ENCODE data around the gene SYNPO2.

SYNPO2 gene

GRCh38 chr4:119029847-119030535 is 141.3 kb downstream of the SYNPO2 start:
- H3K79me2 ChIP-seq (ENCODE audit: insufficient read depth, low read length) = no peaks in the 10 kb centered on the region
- no peaks in the 10 kb centered on the region for H3K4me1 ChIP-seq (ENCODE audit: insufficient read depth, low read length)
- no peak overlapping the region for H3K27ac ChIP-seq (ENCODE audit: low read length)
- no peaks in the 10 kb centered on the region for H4K20me1 ChIP-seq (ENCODE audit: insufficient read depth, low read length)
- H3K27me3 ChIP-seq (ENCODE audit: insufficient read depth, low read length, poor library complexity) = peaks cover 12% of the 10 kb centered on the region
- no peak overlapping the region for H3K4me3 ChIP-seq (ENCODE audit: low read depth in 1 of 2, low read length in 2 of 2)
- no peak for DNase-seq
- H3K36me3 ChIP-seq (ENCODE audit: insufficient read depth, low read length) = no peaks in the 10 kb centered on the region
- H2AFZ ChIP-seq (ENCODE audit: low read depth, low read length) = no peak overlapping the region
- no peak overlapping the region for H3K9ac ChIP-seq (ENCODE audit: low read depth, low read length)
- no peak for TF ChIP-seq EZH2 (IDR thresholded peaks at IDR 0.05; ENCODE audit: borderline replicate concordance, low read depth, low read length, severe bottlenecking)
- no peak for TF ChIP-seq CTCF (IDR thresholded peaks at IDR 0.05; ENCODE audit: borderline replicate concordance, extremely low read depth, low read length, poor library complexity, severe bottlenecking)
- H3K4me2 ChIP-seq (ENCODE audit: insufficient read depth, low read length) = no peak overlapping the region
- H3K9me3 ChIP-seq (ENCODE audit: insufficient read depth, low read length, severe bottlenecking) = no peaks in the 10 kb centered on the region
- ATAC-seq (ENCODE audit: insufficient read depth, low read depth) = no peak

- no peak for DNase-seq
- Histone ChIP-seq H2AFZ (ENCODE audit: low read depth, low read length) (no peak overlapping the region), H3K9me3 (ENCODE audit: insufficient read depth, low read length, severe bottlenecking) (no peaks in the 10 kb centered on the region), H3K27ac (ENCODE audit: low read length) (no peak overlapping the region), H4K20me1 (ENCODE audit: insufficient read depth, low read length) (no peaks in the 10 kb centered on the region), H3K27me3 (ENCODE audit: insufficient read depth, low read length, poor library complexity) (peaks cover 12% of the 10 kb centered on the region), H3K4me1 (ENCODE audit: insufficient read depth, low read length) (no peaks in the 10 kb centered on the region), H3K4me3 (ENCODE audit: low read depth in 1 of 2, low read length in 2 of 2) (no peak overlapping the region), H3K36me3 (ENCODE audit: insufficient read depth, low read length) (no peaks in the 10 kb centered on the region), H3K4me2 (ENCODE audit: insufficient read depth, low read length) (no peak overlapping the region), H3K79me2 (ENCODE audit: insufficient read depth, low read length) (no peaks in the 10 kb centered on the region), H3K9ac (ENCODE audit: low read depth, low read length) (no peak overlapping the region)
- no peak for ATAC-seq (ENCODE audit: insufficient read depth, low read depth)
- TF ChIP-seq EZH2 (IDR thresholded peaks at IDR 0.05; ENCODE audit: borderline replicate concordance, low read depth, low read length, severe bottlenecking) (no peak), CTCF (IDR thresholded peaks at IDR 0.05; ENCODE audit: borderline replicate concordance, extremely low read depth, low read length, poor library complexity, severe bottlenecking) (no peak)
Observed at GRCh38 chr4:119030536-119030890, 141.9 kb downstream of the SYNPO2 start.

DNA sequence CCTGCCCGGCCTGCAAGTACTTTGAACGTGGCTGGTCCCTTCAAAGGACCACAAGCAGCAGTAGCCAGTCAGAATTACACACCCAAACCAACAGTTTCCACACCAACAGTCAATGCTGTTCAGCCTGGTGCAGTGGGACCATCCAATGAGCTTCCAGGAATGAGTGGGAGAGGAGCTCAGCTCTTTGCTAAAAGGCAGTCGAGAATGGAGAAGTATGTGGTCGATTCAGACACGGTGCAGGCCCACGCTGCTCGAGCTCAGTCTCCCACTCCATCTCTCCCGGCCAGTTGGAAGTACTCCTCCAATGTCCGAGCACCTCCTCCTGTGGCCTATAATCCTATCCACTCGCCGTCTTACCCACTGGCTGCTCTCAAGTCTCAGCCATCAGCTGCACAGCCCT is 142.6 kb downstream of the SYNPO2 start:
- Histone ChIP-seq H3K36me3 (ENCODE audit: insufficient read depth, low read length) (no peaks in the 10 kb centered on the region), H3K9ac (ENCODE audit: low read depth, low read length) (no peak overlapping the region), H4K20me1 (ENCODE audit: insufficient read depth, low read length) (no peaks in the 10 kb centered on the region), H3K27me3 (ENCODE audit: insufficient read depth, low read length, poor library complexity) (peaks cover 12% of the 10 kb centered on the region), H3K4me1 (ENCODE audit: insufficient read depth, low read length) (no peaks in the 10 kb centered on the region), H3K9me3 (ENCODE audit: insufficient read depth, low read length, severe bottlenecking) (no peaks in the 10 kb centered on the region), H3K4me3 (ENCODE audit: low read depth in 1 of 2, low read length in 2 of 2) (no peak overlapping the region), H3K79me2 (ENCODE audit: insufficient read depth, low read length) (no peaks in the 10 kb centered on the region), H3K4me2 (ENCODE audit: insufficient read depth, low read length) (no peak overlapping the region), H3K27ac (ENCODE audit: low read length) (no peak overlapping the region), H2AFZ (ENCODE audit: low read depth, low read length) (no peak overlapping the region)
- ATAC-seq (ENCODE audit: insufficient read depth, low read depth) = no peak
- TF ChIP-seq EZH2 (IDR thresholded peaks at IDR 0.05; ENCODE audit: borderline replicate concordance, low read depth, low read length, severe bottlenecking) (no peak), CTCF (IDR thresholded peaks at IDR 0.05; ENCODE audit: borderline replicate concordance, extremely low read depth, low read length, poor library complexity, severe bottlenecking) (no peak)
- DNase-seq = no peak

Measured in DND-41 (cell line).